ENCODE results near the gene C3orf18.

Gene C3orf18

GRCh38 chr3:50612234-50612882, 44.8 kb upstream of the C3orf18 start:
- POLR2A ChIA-PET = interaction anchor here (0.6 to 3.3 kb wide), 11 partner anchors 20 to 887 kb away, joined by 3 to 26 read pairs (median 3); partner anchors contain the start of genes DCAF1, HEMK1 and NPRL2
- CTCF ChIA-PET = interaction anchor here (0.6 to 5.5 kb wide), 8 partner anchors 10 to 1070 kb away, joined by 3 to 44 read pairs (median 3); partner anchors contain the start of gene HEMK1
- DNase-seq (ENCODE audit: extremely low spot score) = no peak
- TF ChIP-seq SUZ12 (IDR thresholded peaks at IDR 0.05) (no peak), TARDBP (IDR thresholded peaks at IDR 0.05) (no peak), L3MBTL2 (conservative IDR thresholded peaks at IDR 0.05) (no peak; the same call in 1 of the 2 replicates), NFRKB (IDR thresholded peaks at IDR 0.05) (no peak), CTBP1 (IDR thresholded peaks at IDR 0.05; ENCODE audit: borderline replicate concordance) (no peak), PKNOX1 (IDR thresholded peaks at IDR 0.05) (no peak), SP1 (IDR thresholded peaks at IDR 0.05) (no peak), ZNF384 (IDR thresholded peaks at IDR 0.05) (no peak), FOXA1 (IDR thresholded peaks at IDR 0.05) (no peak), FOXM1 (IDR thresholded peaks at IDR 0.05; ENCODE audit: borderline replicate concordance) (no peak), ARNT (IDR thresholded peaks at IDR 0.05) (no peak), ELF4 (IDR thresholded peaks at IDR 0.05) (no peak), BHLHE40 (IDR thresholded peaks at IDR 0.05; ENCODE audit: borderline replicate concordance) (no peak), HDGF (IDR thresholded peaks at IDR 0.05; ENCODE audit: borderline replicate concordance) (no peak)

DNA sequence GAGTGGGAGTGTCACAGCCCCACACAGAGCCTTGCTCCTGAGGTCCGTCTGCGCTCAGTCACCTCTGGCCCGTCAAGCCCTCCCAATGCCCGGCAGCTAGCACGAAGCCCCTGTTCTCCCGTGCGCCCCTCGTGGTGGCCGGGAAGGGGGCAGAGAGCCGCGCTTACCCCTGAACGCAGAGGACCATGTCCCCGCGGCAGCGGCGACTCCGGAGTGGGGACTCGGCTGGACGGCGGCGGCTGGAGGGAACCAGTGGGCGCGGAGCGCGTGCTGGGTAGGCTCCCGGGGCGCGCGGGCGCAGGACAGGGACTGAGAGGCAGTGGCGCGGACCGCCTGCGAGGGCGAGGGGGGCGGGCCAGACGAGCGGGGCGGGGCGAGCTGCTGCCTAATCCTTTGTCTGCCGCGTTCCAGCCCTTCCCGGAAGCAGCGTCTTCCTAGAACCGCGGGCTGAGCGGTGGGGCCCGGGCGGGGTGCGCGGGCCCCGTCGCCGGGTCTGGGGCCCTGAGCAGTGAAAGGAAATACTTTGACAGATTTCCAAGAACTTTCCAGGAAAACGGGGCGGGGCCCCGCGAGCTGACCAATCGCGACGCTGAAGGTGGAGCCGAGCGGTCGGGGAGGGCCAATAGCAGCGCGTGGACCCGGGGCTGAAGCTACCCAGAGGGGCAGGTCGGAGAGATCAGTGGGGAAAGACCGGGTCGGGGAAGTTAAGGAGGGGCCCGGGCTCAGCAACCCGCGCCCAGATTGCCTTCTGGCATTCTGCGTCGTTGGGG, 44.1 kb upstream of the C3orf18 start, which contains the start of gene CISH:
Gene CISH, minus strand, starts transcription at position 311 of the 770 bp plus-strand sequence. Its CDS starts 124 bp downstream, at position 187.
- no peak for TF ChIP-seq CTBP1 (IDR thresholded peaks at IDR 0.05; ENCODE audit: borderline replicate concordance)
- TF ChIP-seq FOXK2 (IDR thresholded peaks at IDR 0.05) = no peak
- TF ChIP-seq BHLHE40 (IDR thresholded peaks at IDR 0.05; ENCODE audit: borderline replicate concordance) = no peak
- no peak for TF ChIP-seq ARNT (IDR thresholded peaks at IDR 0.05)
- peak; percentile 99 for TF ChIP-seq L3MBTL2 (conservative IDR thresholded peaks at IDR 0.05)
- TF ChIP-seq ELF4 (IDR thresholded peaks at IDR 0.05) = no peak
- TF ChIP-seq PKNOX1 (IDR thresholded peaks at IDR 0.05) = no peak
- no peak for TF ChIP-seq SUZ12 (IDR thresholded peaks at IDR 0.05)
- TF ChIP-seq ZNF384 (IDR thresholded peaks at IDR 0.05) = no peak
- ChIA-PET CTCF (interaction anchor here (0.6 to 5.5 kb wide), 5 partner anchors 19 to 1070 kb away, joined by 3 to 44 read pairs (median 3); partner anchors contain the start of gene HEMK1), POLR2A (interaction anchor here (0.6 to 3.3 kb wide), 12 partner anchors 13 to 888 kb away, joined by 3 to 26 read pairs (median 3); partner anchors contain the start of genes DCAF1, HEMK1 and NPRL2)
- peak; percentile 87 for DNase-seq (ENCODE audit: extremely low spot score)

GRCh38 chr3:50610992-50611463, 43.5 kb upstream of the C3orf18 start:
- CTCF ChIA-PET = no interaction called here
- no peak for DNase-seq (ENCODE audit: extremely low spot score)
- POLR2A ChIA-PET = interaction anchor here (0.9 to 3.3 kb wide), 8 partner anchors 13 to 889 kb away, joined by 3 to 26 read pairs (median 4); partner anchors contain the start of genes DCAF1, HEMK1 and NPRL2
- TF ChIP-seq PKNOX1 (IDR thresholded peaks at IDR 0.05) = no peak
- TF ChIP-seq L3MBTL2 (conservative IDR thresholded peaks at IDR 0.05) = no peak

GRCh38 chr3:50610181-50610971, 42.8 kb upstream of the C3orf18 start:
- DNase-seq (ENCODE audit: extremely low spot score) = no peak
- POLR2A ChIA-PET = interaction anchor here (1.1 to 3.3 kb wide), 5 partner anchors 12 to 273 kb away, joined by 3 to 26 read pairs (median 5); partner anchors contain the start of gene HEMK1
- TF ChIP-seq ELF4 (IDR thresholded peaks at IDR 0.05) (no peak), FOXM1 (IDR thresholded peaks at IDR 0.05; ENCODE audit: borderline replicate concordance) (no peak), HDGF (IDR thresholded peaks at IDR 0.05; ENCODE audit: borderline replicate concordance) (no peak), FOXK2 (IDR thresholded peaks at IDR 0.05) (no peak), SUZ12 (IDR thresholded peaks at IDR 0.05) (no peak), FOXA1 (IDR thresholded peaks at IDR 0.05) (no peak), TARDBP (IDR thresholded peaks at IDR 0.05) (no peak)
- CTCF ChIA-PET = no interaction called here

GRCh38 chr3:50609763-50610085, 42.2 kb upstream of the C3orf18 start:
- ChIA-PET POLR2A (interaction anchor here (1.4 kb wide), 3 partner anchors 19 to 273 kb away, joined by 3 to 9 read pairs (median 4); partner anchors contain the start of gene HEMK1), CTCF (no interaction called here)
- DNase-seq (ENCODE audit: extremely low spot score) = no peak
- TF ChIP-seq HDGF (IDR thresholded peaks at IDR 0.05; ENCODE audit: borderline replicate concordance) (no peak), FOXA1 (IDR thresholded peaks at IDR 0.05) (no peak), TARDBP (IDR thresholded peaks at IDR 0.05) (no peak), FOXM1 (IDR thresholded peaks at IDR 0.05; ENCODE audit: borderline replicate concordance) (no peak)
